GM10266 (cell line): Measurements from ENCODE around the gene PIGL.

Experiments
- DNase-seq: peaks from one replicate; pipeline ENCODE4 v3.0.0; 2012; ENCODE audit errors: extremely low spot score
- CTCF ChIP-seq: IDR thresholded peaks from 2 replicates; pipeline ENCODE4 v1.5.1; 2012; ENCODE audit warnings: mild to moderate bottlenecking, low read depth; ENCODE audit not compliant: control insufficient read depth, insufficient read depth; ENCODE audit errors: missing control alignments

PIGL gene

DNA sequence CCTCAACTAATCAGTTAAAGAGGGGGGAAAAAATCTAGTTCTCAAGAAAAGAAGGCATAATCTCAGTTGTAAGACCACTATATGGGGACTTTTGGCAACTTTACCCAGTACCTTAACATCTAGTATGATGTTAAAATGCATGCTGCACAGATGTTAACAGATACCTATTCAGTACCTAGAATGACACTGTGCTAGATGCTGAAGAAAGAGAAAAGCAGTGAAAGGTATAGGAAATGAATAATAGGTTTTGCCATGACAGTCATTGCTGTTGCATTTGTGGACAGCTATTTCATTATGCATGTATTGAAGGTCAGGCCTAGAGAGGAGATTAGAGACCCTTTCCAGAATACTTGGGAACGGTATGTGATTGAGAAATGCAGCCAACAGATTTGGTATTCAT lies 34.5 kb downstream of the PIGL start:
- no peak for DNase-seq
- TF ChIP-seq CTCF: no peak

- DNase-seq: no peak
- no peak for TF ChIP-seq CTCF
Measured at GRCh38 chr17:16254773-16255400, 37.9 kb downstream of the PIGL start.

DNA sequence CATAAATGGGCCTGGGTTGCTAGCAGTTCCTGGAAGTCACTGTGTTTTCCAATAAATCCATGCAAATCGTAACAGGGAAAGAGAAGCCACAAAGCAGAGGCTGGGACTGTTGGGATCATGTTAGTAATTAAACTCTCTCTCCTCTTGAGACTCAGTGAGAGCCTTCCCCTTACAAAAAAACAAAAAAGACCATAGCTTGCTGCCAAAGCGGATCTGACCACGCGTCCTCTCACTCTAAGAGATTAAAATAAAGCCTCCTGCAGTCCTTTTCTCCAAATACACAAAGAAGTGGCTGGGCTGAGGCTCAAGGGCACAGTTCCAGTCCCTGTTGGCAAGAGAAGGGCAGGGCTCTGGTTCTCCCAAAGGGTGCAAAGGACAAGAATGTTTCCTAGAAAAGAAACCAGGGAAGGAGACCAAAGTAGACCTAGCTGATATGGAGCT lies 38.5 kb downstream of the PIGL start:
- no peak for DNase-seq
- TF ChIP-seq CTCF: no peak

GRCh38 chr17:16258901-16259300 lies 41.9 kb downstream of the PIGL start:
- TF ChIP-seq CTCF: no peak
- DNase-seq: no peak

GRCh38 chr17:16259926-16260325 lies 42.9 kb downstream of the PIGL start:
- no peak for DNase-seq
- TF ChIP-seq CTCF: no peak

DNA sequence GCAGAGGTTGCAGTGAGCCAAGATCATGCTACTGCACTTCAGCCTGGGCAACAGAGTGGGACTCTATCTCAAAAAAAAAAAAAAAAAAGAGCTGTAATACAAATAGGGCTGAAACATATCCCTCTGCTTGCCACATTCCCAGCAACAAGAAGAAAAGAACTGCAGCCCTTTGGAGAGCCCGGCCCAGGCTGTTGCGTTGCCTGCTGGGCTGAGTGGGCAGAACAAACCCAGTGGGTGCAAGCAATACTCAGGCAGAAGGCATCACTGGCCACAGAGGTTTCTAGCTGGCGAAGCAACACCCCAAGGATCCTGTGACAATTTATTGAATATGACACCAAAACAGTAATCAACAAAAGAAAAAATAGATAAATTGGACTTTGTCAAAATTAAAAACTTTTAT lies 44.0 kb downstream of the PIGL start:
- no peak for TF ChIP-seq CTCF
- DNase-seq: no peak

GRCh38 chr17:16262201-16262600 lies 45.2 kb downstream of the PIGL start:
- TF ChIP-seq CTCF: no peak
- DNase-seq: no peak
